ENCODE data around the gene KRTAP3-1.

KRTAP3-1 gene

DNA sequence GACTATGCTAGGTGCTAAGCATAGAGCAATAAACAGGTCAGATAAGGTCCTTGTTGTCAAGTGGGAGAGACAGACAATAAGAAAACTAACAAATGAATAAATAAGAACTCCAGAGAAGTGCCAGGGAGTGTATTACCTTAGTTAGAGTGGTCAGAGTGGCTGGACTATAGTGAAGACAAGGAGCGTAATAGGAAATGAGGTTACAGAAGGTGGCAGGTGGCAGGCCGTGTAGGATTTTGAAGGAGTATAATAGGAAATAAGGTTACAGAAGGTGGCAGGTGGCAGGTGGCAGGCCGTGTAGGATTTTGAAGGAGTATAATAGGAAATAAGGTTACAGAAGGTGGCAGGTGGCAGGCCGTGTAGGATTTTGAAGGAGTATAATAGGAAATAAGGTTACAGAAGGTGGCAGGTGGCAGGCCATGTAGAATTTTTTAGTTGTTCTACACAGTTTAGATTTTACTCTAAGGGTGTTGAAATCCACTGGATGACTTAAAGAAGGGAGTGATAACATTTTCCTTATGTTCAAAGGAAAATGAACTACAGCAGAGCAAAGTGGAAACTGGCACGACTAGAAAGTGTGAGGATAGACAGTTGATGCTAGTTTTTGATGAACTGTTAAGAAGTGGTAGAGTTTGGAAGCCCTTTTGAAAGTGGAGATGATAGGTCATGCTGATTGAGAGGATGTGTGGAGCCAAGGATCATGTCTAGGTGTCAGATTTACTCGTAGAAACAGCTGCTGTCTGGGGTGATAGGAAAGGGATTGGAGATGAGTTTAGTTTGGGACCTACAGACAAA is 3.6 kb upstream of the KRTAP3-1 start:
- H3K27ac ChIP-seq, result no peak overlapping the region
- TF ChIP-seq, protein P1, sequence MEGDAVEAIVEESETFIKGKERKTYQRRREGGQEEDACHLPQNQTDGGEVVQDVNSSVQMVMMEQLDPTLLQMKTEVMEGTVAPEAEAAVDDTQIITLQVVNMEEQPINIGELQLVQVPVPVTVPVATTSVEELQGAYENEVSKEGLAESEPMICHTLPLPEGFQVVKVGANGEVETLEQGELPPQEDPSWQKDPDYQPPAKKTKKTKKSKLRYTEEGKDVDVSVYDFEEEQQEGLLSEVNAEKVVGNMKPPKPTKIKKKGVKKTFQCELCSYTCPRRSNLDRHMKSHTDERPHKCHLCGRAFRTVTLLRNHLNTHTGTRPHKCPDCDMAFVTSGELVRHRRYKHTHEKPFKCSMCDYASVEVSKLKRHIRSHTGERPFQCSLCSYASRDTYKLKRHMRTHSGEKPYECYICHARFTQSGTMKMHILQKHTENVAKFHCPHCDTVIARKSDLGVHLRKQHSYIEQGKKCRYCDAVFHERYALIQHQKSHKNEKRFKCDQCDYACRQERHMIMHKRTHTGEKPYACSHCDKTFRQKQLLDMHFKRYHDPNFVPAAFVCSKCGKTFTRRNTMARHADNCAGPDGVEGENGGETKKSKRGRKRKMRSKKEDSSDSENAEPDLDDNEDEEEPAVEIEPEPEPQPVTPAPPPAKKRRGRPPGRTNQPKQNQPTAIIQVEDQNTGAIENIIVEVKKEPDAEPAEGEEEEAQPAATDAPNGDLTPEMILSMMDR (conservative IDR thresholded peaks at IDR 0.05), result no peak
- TF ChIP-seq ZFX (IDR thresholded peaks at IDR 0.05), result no peak

DNA sequence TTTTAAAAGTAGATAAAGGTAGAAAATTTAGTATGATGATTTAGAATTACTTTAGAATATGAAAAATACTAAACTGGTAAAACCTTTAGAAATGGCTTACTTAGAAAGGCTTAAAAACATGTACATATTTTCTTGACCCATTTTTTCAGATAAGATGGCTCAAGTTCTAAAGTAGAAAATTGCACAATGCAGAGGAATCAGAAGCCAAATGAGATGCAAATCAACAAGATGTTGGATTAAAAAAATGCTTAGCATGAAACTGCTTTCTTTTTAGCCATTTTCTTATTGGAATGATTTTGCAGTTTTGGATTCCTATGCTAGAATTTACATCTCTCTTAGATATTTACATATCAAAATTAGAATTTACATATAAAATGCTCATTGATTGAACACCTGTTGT is 1.5 kb upstream of the KRTAP3-1 start:
- TF ChIP-seq ZFX (IDR thresholded peaks at IDR 0.05), result no peak
- TF ChIP-seq, protein P1 (conservative IDR thresholded peaks at IDR 0.05), result no peak
- no peak overlapping the region for H3K27ac ChIP-seq

DNA sequence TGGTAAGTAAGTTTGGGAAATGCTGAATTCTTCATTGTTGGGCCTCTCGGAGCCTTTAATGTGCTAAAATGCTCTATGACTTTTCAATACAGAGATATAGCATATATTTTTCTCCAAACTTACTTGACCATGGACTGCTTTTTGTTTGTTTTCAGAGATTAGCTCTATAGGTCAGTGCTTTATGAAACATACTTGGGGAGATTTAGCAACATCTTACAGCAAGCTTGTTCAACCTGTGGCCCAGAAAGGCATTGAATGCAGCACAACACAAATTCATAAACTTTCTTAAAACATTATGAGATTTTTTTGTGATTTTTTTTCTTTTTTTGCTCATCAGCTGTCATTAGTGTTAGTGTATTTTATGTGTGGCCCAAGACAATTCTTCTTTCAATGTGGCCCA is 1.0 kb upstream of the KRTAP3-1 start:
- TF ChIP-seq ZFX (IDR thresholded peaks at IDR 0.05), result no peak
- TF ChIP-seq, protein P1 (conservative IDR thresholded peaks at IDR 0.05), result no peak
- no peak overlapping the region for H3K27ac ChIP-seq

DNA sequence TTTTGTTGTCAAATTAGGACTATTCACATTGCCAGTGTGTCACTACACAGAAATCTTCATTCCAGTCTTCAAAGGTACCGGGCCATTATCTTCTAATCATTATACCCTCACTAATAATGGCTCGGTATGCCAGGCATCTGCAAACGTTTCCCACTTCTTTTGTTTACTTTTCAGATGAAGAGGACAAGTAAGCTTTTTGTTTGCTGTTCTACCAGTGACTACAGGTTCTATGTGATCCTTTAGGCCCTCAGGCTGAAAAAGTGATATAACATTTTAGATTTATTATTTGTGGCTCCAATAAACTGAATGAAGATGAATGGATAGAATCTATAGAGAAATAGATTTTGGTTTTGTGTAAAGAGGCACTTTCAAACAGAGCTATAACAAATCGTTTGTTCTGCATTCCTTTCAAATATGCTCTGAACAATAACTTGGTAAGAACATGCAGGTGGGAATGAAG is 403 bp upstream of the KRTAP3-1 start:
- H3K27ac ChIP-seq, result no peak overlapping the region
- TF ChIP-seq, protein P1 (conservative IDR thresholded peaks at IDR 0.05), result no peak
- no peak for TF ChIP-seq ZFX (IDR thresholded peaks at IDR 0.05)

DNA sequence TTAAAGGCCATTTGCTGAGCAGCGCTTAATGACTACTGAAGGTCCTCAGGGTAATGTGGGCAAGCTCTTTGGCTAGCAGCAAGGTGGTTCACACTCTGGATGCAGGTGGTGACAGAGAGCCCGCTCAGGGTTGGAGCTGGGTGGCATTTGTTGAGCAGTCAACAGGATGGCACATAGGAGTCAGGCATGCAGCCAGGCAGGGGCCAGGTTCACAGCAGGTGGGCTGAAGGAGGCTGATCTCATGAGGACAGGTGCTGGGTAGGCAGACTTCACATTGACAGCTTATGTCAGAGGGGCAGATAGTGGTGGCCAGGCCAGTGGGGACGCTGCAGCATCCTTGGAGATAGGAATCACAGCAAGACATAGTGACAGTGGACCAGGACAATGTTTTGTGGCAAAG is 4.5 kb downstream of the KRTAP3-1 start:
- H3K27ac ChIP-seq, result no peak overlapping the region
- TF ChIP-seq ZFX (IDR thresholded peaks at IDR 0.05), result no peak
- TF ChIP-seq, protein P1 (conservative IDR thresholded peaks at IDR 0.05), result no peak

DNA sequence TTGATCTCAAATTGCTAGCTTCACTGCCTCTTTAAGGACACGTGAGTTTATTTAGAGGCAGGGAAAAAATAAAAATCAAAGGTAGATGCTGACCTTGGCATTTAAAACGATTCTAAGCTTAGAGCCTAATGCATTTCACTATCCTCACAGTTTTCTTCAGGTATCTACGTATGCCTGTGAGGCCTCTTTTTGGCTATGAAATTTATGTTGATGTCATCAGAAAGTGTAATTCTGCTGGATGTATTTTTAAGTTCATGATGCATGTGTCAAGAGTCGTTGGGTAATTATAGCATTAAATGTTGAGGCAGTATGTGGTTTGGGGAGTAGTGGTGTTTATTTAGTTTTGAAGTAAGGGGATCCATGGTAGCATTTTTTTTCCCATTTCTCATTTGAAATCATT is 5.0 kb downstream of the KRTAP3-1 start:
- H3K27ac ChIP-seq, result no peak overlapping the region
- TF ChIP-seq, protein P1 (conservative IDR thresholded peaks at IDR 0.05), result no peak
- TF ChIP-seq ZFX (IDR thresholded peaks at IDR 0.05), result no peak

DNA sequence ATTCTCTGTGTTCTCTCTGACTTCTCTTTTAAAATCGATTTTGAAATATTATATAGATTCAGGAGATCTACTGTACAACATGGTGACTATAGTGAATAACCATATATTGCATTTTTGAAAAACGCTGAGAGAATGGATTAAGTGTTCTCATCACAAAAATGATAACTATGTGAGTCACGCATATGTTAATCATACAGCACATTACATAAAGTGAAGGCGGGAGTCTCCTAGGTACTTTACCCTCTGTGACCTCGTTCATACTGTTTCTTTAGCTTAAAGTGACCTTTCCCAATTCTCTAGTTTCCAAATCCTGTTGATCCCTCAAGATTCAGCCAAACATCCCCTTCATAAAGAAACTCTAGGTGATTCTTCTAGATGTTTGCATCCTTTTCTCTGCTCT is 6.1 kb downstream of the KRTAP3-1 start:
- no peak overlapping the region for H3K27ac ChIP-seq
- TF ChIP-seq, protein P1 (conservative IDR thresholded peaks at IDR 0.05), result no peak
- no peak for TF ChIP-seq ZFX (IDR thresholded peaks at IDR 0.05)

Measured in C4-2B (cell line).